GM08714 (cell line): ENCODE measurements around the gene BSND.

Experiments
- H3K4me3 ChIP-seq: fragments of 200-500 bp; sonication (Bioruptor generic); 2 replicates; pipeline ENCODE4 v1.5.1; 2014; ENCODE audit warnings: mild to moderate bottlenecking, low read length, inconsistent platforms
- ZNF274 ChIP-seq: IDR thresholded peaks from 2 replicates; pipeline ENCODE4 v1.6.1; 2012; ENCODE audit warnings: mild to moderate bottlenecking, low read depth, low read length

The BSND gene

GRCh38 chr1:55059302-55060132, 60.8 kb downstream of the BSND start:
- TF ChIP-seq ZNF274 = no peak
- no peak overlapping the region for H3K4me3 ChIP-seq

GRCh38 chr1:55060133-55060999, 61.6 kb downstream of the BSND start:
- TF ChIP-seq ZNF274 = no peak
- no peak overlapping the region for H3K4me3 ChIP-seq

GRCh38 chr1:55061000-55061705, 62.4 kb downstream of the BSND start:
- TF ChIP-seq ZNF274 = no peak
- H3K4me3 ChIP-seq = no peak overlapping the region
